Inflammatory macrophage treated with lipopolysaccharide for 4 hours (primary cell): ENCODE data around the gene OLA1.
"Not testable (repeated sequence)": the region's sequence is repeated elsewhere in the genome, so short reads cannot be mapped to it uniquely, and the experiment has no call there.

Experiments used
- DNase-seq: peaks from one replicate; pipeline ENCODE4 v3.0.0-alpha.2; 2020

Gene OLA1

GRCh38 chr2:174248187-174248997 lies at the start of gene OLA1:
Gene OLA1, minus strand, starts transcription at chr2:174248532. Its CDS starts 1,717 bp downstream, at chr2:174246815.
- DNase-seq: peak; percentile 95

DNA sequence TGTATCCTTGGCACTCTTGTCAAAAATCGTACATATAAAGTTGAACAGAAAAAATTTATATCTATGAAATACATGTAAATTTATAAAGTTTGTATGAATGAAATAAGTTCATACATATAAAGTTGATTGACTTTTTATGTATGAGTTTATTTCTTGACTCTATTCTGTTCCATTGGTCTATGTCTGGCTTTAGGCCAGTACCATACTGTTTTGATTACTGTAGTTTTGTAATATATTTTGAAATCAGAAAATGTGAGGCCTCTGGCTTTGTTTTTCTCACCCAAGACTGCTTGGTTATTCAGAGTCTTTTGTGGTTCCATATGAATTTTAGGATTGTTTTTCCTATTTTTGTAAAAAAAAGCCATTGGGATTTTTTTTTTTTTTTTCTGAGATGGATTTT lies 44.6 kb upstream of the OLA1 start:
- DNase-seq: no peak

- no peak for DNase-seq
Observed at GRCh38 chr2:174286172-174286571, 37.8 kb upstream of the OLA1 start.

DNA sequence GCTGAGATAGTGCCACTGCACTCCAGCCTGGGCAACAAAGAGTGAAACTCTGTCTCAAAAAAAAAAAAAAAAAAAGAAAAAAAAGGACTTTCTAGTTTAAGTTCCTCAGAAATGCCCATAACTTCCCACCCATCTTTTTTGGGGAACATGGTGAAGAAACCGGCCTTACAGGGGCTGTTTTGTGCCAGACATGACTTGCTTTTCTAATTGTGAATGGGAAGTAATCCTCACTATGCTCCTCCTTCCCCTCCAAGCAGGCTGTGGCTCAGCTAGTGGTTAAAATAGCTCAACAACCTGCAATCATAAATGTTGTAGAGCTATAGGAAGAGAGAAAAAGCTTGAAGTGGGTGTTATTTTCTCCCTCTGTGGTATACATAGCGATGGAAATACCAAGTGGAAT lies 34.1 kb upstream of the OLA1 start:
- peak; percentile 89 for DNase-seq

DNA sequence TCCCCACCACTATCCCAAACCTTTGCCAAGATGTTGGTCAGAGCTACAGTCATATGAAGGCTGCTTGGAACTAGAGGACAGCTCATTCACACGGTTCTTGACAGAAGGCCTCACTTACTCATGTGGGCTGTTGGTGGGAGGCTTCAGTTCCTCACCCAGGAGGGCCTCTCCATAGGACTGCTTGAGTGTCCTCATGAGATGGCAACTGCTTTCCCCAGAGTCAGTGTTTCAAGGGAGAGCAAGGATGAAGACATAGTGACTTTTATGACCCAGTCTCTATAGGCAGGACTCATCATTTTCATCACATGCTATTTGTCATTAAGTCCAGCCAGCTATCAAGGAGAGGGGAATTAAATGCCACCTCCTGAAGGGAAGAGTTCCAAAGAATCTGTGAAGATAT lies 33.4 kb upstream of the OLA1 start:
- DNase-seq: peak; percentile 88

DNA sequence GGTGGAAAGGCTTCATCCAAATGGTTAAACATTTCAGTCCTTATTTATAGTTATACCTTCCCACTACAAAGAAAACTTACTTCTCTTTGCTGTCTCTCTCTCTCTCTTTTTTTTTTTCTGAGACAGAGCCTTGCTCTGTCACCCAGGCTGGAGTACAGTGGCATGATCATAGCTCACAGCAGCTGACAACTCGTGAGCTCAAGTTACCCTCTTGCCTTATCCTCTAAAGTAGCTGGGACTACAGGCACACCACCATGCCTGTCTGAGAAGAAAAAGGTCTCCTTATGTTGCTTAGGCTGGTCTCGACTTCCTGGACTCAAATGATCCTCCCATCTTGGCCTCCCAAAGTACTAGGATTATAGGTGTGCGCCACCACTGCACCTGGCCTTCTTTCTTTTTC lies 32.3 kb upstream of the OLA1 start:
- DNase-seq: no peak

GRCh38 chr2:174270263-174270662 lies 21.9 kb upstream of the OLA1 start:
- DNase-seq: not testable (repeated sequence)

DNA sequence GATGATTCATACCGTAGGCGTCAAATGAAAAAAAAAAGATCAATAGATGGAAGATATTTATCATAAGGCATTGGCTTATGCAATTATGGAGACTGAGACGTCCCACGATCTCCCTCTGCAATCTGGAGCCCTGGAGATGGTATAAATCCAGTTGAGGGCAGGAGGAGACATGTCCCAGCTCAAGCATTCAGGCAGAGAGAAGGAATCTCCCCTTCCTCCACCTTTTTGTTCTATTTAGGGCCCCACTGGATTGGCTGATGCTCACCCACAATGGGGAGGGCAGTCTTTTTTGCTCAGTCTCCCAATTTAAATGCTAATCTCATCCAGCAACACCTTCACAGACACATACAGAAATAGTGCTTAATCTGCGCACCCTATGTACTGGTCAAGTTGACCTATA lies 18.0 kb upstream of the OLA1 start:
- DNase-seq: no peak

DNA sequence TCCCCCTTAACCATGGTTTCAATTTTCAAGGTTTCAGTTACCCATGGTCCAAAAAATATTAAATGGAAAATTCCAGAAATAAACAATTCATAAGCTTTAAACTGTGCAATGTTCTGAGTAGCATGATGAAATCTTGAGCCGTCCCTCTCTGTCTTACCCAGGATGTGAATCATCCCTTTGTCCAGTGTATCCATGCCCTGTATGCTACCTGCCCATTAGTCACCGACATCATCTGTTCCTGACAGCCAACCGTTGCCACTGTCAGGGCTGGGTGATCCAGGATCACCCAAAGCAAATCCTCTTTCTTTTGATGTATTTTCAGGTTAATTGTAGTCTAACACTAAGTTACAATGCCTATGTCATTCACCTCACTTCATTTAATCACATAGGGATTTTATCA lies 15.7 kb upstream of the OLA1 start:
- peak; percentile 42 for DNase-seq

- peak; percentile 50 for DNase-seq
Observed at GRCh38 chr2:174259981-174260380, 11.6 kb upstream of the OLA1 start.

- no peak for DNase-seq
Observed at GRCh38 chr2:174254267-174254666, 5.9 kb upstream of the OLA1 start.

DNA sequence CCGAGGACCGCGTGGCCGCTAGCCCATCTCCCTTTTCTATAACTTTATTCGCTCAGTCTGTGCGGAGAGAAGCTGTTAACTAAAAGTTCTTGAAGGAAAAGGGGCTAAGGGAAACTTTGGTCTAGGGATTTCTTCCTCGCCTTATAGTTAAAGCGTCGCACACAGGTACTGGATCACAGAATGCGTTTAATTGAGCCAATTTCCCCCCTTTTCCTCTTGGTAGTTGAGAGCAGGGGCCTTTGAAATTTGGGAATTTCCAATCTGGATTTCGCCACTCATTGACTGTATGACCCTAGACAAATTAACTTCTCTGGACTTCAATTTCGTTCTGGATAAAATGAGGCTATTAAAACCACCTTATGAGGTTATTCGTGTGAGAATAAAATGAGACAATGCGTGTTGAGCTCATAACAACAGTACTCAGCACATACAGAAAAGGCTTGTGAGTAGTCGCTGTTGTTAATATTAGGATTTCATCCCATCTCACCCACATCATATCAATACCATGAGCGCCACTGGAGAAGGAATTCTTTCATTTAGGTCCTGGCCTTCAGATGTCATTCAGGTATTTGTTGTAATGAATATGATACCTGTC lies 763 bp upstream of the OLA1 start:
- DNase-seq: no peak

GRCh38 chr2:174247474-174248186 lies 702 bp downstream of the OLA1 start:
- peak; percentile 25 for DNase-seq

DNA sequence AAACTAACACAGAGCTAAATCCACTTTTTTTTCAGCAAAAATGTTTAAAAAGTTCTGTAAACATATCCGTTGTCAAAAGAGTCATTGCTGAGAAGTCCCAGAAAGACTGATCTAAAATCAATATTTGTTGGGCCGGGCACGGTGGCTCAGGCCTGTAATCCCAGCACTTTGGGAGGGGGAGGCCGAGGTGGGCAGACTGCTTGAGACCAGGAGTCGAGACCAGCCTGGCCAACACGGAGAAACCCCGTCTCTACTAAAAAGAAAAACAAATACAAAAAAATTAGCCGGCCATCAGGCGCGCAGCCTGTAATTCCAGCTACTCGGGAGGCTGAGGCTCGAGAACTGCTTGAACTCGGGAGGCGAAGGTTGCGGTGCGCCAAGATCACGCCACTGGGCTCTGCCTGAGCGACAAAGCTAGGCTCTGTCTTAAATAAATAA lies 1.4 kb downstream of the OLA1 start:
- no peak for DNase-seq

- DNase-seq: not testable (repeated sequence)
Observed at GRCh38 chr2:174245628-174246027, 2.7 kb downstream of the OLA1 start.

GRCh38 chr2:174245065-174245464 lies 3.3 kb downstream of the OLA1 start:
- DNase-seq: no peak

DNA sequence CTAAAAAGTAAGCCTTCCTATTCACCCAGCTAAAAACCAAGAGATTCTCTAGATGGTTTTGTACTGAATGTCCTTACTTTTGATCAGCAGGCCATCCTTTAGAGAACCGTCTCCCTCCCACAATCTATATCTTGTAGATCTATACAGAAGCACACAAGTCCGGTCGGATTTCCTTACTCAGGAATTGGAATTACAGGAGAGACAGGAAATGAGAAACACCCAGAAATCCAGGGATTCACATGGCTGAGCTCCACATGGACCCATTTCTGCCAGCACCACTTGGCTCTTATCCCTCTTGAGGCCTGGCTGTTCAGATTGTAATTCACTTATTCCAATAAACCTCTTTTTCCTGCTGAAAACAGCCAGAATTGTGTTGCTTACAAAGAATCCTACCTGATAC lies 4.5 kb downstream of the OLA1 start:
- no peak for DNase-seq

- no peak for DNase-seq
Observed at GRCh38 chr2:174240097-174240496, 8.2 kb downstream of the OLA1 start.

DNA sequence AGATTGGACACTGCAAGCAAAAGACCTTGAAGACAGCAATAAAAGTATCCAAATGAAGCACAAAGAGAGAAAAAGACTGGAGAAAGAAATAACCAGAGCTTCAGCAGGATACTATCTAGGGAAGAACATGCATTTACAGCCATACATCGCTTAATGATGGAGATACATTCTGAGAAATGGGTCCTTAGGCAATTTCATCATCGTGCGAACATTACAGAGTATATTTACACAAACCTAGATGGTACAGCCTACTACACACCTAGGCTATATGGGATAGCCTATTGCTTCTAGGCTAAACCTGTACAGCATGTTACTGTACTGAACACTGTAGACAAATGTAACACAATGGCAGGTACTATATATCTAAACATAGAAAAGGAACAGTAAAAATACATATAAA lies 11.9 kb downstream of the OLA1 start:
- no peak for DNase-seq

GRCh38 chr2:174235680-174236079 lies 12.7 kb downstream of the OLA1 start:
- no peak for DNase-seq

DNA sequence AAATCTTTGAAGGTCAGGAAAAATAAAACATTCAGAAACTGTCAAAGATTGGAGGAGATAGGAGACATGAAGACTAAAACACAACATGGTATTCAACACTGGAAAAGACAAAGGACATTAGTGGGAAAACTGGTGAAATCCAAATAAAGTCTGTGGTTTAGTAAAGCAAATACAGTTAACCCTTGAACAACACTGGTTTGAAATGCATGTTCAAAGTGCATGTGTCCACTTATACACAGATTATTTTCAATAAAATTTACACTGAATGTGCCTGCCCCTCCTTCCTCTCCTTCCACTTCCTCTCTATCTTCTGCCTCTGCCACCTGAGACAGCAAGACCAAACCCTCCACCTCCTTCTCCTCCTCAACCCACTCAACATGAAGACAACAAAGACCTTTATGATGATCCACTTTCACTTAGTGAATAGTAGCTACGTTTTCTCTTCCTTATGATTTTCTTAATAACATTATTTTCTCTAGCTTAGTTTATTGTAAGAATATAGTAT lies 14.5 kb downstream of the OLA1 start:
- no peak for DNase-seq

DNA sequence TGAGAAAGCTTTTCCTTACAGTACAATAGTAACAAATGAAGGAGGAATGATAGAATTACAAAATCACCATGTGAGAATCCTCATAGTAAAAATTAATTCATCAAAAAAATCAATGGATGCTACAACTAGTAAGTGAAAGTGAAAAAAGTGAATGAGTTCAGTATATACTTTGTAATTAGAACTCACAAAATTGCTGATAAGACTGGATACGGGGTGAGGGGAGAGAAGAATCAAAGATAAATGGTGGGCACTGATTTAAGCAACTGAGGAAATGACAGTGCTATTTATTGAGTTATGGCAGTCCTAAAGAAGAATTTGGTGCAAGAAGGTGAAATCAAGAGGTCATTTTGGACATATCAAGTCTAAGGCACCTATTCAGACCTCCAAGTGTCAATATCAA lies 20.6 kb downstream of the OLA1 start:
- no peak for DNase-seq

GRCh38 chr2:174224665-174225288 lies 23.6 kb downstream of the OLA1 start:
- DNase-seq: no peak
